T follicular helper cell (primary cell): Measurements from ENCODE around the gene TPK1.

ENCODE experiments used
- DNase-seq: peaks from one replicate; pipeline ENCODE4 v3.0.0-alpha.2; 2020; ENCODE audit warnings: low read depth
- total RNA-seq, 2 experiments: gene quantifications; one replicate each; lab custom pipeline; 2026; lab: John Stamatoyannopoulos, UW

Gene TPK1
- total RNA-seq = 8.7 to 12.5 reads per million in 2 experiments

DNA sequence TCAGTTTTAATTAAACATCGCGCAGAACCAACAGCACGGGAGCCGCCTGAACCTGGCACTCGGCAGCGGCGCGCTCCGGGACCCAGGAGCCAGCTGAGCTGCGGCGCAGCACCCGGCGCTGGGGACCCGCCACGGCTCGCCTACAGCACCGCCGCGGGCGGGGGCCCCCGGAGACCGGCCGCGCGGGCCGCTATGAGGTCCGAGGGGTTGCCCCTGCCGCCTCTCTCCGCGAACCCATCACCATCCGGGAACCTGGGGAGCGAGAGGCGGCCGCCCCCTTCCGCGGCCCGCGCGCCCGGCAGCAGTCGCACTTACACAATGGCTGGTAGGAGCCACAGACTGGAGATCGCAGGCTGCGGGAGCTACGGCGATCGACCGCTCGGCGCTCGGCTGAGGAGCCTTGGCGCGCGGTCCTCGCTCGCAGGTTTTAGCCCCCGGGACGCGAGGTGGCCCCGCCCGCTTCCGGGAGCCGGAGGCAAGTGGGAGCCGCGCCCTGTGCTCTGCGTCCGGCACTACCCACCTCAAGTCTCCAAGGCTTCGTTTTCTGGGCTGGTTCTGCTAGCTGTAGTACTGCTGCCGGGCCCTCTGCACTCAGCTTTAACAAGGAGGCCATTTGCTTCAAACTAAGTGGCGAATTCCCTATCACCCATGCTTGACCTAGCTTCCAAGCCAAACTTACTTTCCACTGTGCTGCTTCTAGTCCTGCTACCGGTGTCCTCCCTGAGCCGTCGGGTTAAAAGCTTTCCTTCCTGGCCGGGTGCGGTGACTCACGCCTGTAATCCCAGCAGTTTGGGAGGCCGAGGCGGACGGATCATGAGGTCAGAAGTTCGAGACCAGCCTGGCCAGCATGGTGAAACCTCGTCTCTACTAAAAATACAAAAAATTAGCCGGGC lies at the start of gene TPK1:
Gene TPK1 (minus strand): TSS at position 402 of the 893 bp plus-strand sequence. CDS start 451 bp downstream, outside the sequence.
- DNase-seq = peak; percentile 79

DNA sequence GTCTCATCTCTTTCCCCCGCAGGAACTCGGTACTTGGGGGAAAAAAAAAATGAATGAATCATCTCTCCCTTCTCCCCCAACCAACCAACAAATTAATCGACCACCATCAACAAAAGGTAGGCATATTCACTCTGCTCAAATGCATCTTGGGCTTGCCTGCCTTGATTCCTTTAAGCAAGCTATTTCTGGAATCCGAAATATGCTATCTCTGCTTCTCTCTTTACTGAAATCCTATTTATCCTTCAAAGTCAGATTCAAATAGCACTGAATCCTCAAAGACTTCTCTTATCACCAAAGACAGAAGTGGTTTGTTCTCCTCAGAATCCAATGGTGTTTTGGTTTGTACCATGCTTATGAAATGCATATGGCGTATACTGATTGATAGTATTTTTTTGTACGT lies 49.6 kb upstream of the TPK1 start:
- no peak for DNase-seq

DNA sequence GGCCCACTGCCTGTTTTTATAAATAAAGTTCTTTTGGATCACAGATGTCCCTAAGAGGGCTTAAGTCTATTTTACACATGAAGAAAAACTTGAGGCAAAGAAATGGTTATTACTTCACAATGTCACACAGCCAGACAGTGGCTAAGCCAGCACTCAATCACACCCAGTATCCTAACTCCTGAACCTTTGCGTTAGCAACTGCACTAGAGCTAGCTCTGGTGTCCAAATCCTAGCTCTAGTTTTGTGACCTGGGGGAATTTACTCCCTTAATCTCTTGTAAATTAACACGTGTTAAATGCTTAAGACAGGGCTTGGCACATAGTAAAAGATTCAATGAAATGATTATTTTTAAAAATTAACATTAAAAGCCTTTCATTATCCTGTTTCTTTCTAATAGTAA lies 49.0 kb upstream of the TPK1 start:
- DNase-seq = no peak

DNA sequence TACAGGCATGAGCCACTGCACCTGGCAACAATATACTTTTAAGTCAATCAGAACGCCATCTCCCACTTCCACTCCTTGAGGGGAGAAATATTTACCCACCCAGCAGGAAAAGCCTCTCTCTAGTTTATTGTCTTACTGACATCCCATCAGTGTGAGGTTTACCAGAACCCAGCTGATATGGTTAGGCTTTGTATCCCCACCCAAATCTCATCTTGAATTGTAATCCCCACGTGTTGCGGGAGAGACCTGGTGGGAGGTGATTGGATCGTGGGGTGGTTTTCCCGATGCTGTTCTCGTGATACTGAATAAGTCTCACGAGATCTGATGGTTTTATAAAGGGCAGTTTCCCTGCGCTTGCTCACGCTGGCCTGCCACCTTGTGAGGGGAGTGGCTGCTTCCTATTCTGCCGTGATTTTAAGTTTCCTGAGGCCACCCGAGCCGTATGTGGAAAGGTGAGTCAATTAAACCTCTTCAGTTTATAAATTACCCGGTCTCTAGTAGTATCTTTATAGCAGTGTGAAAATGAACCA lies 37.5 kb upstream of the TPK1 start:
- no peak for DNase-seq

DNA sequence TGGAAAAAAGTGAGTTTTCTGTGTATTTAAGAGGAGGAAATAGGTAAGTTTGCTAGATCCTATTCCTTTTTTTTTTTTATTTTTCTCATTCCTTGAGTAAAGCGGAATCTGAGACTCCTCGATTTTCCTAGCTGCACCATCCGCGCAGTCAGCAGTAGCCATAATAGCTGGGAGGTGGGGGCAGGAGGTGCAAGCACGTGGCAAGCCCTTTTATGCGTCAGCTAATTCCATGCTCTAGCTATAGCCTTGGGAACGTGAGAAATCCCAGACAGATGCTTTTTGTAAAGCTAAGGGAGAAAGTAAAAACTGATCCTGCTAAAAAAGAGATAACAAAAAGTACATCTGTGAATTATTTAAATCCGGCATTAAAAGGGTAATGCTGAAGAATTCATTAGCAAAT lies 33.2 kb upstream of the TPK1 start:
- DNase-seq = no peak

DNA sequence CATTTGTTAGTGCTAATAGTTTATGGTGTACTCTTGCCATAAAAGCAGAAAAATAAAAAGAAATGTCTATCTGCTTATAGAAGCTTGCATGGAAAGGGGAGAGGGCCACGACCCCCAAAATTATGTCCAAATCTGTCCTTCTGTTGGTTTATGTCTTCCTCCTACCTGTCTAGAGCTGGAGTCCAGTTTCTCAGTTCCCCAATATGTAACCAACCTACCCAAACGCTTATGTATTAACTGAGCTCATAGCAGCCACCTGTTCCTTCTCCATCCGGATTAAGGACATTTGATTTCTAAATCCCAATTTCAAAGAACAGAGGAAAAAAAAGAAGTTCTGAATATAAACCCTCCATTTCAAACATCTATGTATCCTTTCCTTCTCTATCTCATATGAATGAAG lies 30.3 kb upstream of the TPK1 start:
- no peak for DNase-seq

DNA sequence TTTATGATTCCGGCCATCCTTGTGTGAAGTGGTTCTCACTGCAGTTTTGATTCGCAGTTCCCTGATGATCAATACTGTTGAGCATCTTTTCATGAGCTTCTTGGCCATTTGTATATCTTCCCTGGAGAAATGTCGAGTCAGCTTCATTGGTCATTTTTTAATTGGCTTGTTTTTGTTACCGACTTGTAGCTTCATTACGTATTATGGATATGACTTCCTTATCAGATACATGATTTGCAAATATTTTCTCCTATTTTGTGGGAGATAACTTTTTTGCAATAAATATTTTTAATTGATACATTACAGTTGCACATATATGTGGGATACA lies 27.4 kb upstream of the TPK1 start:
- DNase-seq = no peak

DNA sequence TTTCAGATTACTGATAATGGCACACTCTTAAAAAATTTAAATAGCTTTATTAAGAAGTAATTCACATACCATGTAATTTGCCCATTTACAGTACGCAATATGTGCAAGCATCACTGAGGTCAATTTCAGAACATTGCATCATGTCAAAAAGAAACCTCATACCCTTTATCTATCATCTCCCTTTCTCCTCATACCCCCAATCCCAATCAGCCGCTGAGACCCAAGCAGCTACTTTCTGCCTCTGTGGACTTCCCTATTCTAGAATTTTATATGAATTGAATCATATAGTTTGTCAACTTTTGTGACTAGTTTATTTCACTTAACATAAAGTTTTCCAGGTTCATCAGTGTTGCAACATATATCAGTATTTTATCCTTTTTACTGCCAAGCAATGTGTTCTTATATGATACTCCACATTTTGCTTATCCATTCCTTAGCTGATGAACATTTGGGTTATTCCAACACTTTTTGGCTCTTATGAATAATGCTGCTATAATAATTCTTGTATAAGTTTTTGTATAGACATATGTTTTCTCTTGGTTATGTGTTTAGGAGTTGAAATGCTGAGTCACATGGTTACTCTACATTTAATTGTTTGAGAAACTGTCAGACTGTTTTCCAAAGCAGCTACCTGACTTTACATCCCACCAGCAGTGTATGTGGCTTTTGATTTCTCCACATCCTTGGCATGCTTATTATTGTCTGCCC lies 26.9 kb upstream of the TPK1 start:
- DNase-seq = no peak

DNA sequence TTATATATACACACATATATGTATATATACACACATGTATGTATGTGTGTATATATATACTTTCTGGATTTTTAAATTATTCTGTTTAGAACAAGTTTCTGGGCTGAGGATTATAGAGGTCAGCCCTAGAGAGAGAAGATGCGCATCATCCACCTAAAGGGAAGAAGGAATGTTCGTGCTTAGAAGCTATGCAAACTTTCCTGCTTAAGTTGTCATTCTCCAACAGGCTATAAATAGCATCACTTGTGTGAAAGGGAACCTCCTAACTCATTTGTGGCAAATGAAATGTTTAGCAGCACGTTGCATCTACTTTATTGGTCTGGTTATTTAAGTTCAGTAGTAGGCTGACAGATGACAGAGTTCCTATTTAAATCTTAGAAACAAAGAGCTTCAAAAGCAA lies 23.9 kb upstream of the TPK1 start:
- no peak for DNase-seq

DNA sequence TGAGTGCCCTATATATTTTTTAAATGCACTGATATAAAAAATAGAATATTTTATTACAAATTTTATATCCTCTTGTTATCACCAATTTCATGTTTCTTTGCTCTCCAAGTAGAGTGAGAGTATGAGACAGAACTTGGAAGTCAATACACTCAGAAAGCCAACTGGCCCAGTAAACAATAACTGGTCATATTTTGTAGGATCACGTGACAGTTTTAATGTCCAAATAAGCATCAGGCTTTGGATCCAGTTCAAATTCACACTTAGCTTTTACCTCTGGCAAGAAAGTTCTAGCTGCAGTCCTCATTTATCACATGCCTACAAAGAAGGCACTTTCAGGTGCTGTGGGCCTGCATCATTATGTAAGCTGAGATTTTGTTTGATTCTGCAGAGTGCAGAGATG lies 21.6 kb upstream of the TPK1 start:
- no peak for DNase-seq

DNA sequence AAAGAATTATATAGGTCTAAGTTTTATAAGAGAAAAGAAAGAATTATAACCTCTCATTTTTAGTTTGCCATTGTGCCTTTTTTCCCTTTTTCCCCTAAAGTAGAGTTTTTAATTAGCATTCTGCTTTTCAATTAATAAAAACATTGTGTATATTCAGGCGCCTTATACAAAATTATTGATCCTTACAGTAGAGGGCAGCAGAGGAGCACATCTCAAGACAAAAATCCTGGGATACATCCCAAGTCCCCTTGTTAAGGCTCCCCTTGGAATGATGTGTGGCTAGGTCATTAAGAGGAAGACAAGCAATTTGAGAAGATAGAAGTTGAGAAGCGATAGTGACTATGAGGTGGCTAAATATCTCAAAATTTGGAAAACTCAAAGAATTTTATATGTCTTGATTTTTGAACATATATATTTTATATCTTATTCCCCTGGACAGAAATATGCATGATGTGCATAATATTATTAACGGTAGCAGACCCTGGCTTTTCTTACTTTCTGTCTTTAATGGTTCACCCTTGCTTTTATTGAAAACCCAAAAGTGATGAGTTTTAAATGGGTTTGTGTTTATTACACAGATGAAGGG lies 19.1 kb upstream of the TPK1 start:
- DNase-seq = no peak

DNA sequence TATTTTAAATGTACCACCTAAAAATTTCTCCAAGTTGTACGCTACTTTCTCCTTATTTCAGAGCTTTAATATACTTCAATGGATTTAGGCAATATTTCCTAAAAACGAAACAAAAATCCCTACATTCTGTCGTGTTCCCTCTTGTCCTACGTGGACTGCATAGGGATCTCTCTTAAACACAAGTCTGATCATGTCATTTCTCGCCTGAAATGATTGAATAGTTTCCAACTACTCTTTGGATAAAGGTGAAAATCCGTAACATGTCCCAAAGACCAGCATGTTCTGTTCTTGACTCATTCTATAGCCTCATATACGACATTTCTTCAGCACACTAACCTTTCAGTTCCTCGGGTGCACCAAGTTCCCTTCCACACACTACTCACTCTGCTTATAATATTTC lies 17.7 kb upstream of the TPK1 start:
- DNase-seq = no peak

DNA sequence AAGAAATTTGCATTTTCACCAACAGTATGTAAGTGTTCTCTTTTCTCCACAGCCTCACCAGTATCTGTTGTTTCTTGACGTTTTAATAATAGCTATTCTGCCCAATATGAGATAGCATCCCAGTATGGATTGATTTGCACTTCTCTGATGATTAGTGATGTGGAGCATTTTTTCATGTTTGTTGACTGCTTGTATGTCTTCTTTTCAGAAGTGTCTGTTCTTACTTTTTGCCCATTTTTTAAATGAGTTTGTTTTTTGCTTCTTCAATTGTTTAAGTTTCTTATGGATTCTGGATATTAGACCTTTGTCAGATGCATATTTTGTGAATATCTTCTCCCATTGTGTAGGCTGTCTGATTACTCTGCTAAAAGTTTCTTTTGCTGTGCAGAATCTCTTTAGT lies 12.2 kb upstream of the TPK1 start:
- no peak for DNase-seq

DNA sequence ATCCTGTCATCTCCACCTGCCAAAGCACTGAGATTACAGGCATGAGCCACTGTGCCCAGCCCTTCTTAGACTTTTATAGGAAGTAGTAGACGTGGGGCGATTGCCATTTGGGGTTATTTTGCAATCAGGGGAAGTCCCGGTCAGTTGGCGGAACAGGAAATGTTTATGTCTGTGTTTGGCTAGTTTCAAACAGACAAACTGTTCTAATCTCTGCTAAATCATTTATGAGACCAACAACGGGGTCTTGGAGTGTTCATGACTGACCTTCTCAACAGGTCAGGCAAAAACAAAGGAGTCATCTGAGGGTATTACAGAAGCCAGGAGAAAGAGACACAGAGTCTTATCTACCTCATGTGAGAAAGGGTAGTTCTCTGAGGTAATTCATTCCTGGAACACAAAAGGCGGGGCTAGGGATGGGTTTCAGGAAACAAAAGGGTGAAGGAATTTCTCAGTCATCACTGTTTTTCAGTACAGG lies 6.6 kb upstream of the TPK1 start:
- no peak for DNase-seq

DNA sequence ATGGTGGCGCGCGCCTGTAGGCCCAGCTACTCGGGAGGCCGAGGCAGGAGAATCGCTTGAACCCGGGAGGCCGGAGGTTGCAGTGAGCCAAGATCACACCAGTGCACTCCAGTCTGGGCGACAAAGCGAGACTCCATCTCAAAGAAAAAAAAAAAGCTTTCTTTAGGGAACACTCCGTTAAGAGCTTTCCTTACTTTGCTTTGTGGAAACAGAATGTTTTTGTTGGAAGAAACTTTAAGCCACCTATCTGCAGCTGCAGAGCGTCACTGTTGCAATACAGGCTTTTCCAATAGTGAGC lies 641 bp upstream of the TPK1 start:
- no peak for DNase-seq

DNA sequence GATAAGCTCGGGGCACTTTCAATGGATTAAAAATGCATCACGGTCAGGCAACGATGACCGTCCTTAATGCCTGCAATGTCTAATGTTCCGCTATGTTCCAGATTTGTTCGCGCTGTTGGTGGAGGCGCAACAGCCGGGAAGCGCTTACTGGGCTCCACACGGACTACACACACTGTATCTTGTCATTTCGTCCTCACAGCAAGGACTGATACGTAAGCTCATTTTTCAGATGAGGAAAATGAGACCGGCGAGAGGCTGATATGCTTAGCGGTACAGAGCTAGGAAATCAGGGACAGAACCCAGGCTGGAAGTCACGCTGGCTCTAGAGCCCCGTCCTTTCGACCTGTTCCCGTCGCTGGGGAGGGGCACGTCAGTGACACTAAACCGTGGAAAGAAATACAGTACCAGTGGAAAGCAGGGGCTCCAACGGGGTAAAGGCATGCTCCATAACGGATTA lies 670 bp downstream of the TPK1 start:
- DNase-seq = peak; percentile 22

DNA sequence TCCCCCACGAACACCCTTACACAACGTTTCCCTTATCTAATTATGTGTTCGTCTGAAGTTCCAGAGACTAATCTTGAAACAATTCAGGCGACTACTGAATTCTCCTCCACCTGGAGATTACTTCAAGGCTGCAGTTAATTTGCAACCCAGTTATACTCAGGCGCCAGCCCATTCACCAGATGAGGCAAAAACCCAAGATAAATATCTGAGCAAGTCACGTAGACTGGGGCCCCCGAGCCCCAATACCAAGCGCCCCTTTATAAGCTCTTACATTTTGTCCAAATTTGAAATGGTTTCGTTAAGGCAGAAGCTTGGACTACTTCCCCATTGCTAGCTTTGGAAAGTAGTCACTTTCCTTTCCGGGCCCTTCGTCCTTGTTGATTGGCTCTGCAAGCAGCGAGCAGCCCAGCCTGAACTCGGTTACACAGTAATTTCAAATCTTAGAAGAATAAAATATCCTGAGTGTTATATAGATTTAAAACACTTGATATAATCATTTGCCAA lies 1.2 kb downstream of the TPK1 start:
- peak; percentile 27 for DNase-seq

DNA sequence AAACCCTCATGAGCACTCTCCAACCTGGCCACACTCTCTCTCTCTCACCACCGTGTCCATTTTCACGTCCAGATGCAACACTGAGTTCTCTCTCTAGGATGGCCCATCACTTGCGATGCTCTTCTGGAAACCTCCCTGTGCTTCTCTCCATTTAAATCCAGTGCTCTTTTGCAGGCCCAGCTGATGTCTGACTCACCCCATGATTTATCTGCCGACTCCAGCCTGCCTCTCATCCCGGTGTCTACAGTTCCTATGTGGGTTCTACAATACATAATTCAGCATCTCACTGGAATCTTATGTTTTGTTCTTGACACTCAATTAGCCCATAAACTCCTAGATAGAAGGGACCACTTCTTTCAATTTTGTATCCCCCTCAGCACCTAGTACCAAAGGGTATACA lies 5.0 kb downstream of the TPK1 start:
- no peak for DNase-seq

DNA sequence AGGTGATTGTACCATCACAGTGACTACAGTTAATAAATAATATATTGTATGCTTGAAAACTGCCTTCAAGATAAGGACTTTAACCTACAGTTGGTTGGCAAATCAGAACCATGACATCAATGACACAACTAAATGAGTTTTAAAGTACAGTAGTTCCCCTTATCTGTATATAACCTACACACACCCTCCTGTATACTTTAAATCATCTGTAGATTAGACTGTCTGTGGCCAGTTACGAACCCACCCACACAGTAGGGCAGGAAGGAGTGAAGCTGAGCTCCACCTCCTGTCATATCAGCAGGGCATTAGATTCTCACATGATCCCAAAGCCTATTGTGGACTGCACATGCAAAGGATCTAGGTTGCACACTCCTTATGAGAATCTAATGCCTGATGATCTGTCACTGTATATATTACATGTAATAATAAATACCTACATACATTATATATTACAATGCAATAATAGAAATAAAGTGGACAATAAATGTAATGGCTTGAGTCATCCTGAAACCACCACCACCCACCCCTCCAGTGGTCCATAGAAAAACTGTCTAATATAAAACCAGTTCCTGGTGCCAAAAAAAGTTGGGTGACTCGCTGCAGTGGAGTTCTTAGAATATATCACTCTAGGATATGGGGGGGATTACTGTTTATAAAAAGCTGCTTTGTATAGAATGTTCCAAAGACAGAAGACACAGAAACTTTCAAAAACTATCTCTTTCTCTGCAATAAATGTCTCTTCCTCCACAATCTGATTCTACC lies 5.6 kb downstream of the TPK1 start:
- no peak for DNase-seq

DNA sequence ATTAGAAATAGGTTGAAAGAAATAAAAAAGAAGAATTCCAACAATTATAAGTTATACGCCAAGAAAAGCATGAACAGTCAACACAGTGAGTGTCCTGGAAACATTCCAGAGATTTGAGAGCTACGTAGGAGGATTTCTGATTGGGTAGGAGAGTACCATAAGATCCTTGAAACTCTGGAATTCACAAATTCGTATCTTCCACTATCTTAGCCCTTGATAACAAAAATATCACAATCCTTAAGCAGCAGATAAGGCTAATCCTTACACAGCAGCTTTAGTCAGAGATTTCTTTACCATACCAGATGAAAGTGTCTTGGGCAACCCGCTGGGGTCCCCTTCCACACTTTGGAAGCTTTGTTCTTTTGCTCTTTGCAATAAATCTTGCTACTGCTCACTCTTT lies 8.2 kb downstream of the TPK1 start:
- DNase-seq = no peak

DNA sequence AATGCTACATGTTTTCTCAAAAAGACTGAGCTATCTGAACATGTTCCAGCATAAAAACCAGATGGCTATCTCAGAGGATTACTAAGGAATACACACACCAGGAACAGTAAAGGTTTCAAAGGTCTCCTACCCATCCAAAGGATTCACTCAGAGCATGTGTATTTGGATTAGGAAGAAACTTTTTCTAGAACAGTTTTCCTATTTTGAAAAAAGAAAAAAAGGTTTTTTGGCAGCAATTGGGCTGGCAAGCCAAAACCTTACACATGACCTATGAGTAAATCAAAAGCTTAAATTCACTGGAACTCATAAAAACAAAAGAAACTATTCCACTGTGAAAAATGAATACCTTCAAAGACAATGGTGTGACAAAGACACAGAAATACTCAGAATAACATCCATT lies 9.6 kb downstream of the TPK1 start:
- DNase-seq = no peak

DNA sequence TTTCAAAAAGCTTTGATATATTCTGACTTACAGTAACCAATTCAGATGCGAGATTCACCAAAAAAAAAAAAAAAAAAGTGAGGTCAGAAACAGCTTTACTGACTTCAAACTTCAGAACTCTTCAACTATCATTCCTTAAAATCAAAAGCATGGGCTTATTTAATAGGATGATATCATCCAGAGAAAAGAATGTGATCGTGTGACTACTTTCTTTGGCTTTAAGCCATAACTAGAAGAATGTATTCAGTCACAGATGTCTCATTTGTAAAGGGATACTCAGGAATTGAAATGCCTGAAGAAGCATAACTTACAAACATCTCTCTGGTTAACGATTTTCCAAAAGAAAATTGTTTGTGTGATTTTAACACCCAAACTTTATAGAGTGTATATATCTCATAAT lies 11.5 kb downstream of the TPK1 start:
- DNase-seq = no peak
